ENCODE data around the gene SMIM13. TPM values are rescaled to one million over a fixed set of nuclear protein-coding genes. Genes with fewer than 3 reads are reported as not detected.
"Not testable (repeated sequence)": the region's sequence is repeated elsewhere in the genome, so short reads cannot be mapped to it uniquely, and the experiment has no call there.

Gene SMIM13
- total RNA-seq, 4 donors from 2014 or later: 5.3 to 7.8 (median 7.1) TPM

DNA sequence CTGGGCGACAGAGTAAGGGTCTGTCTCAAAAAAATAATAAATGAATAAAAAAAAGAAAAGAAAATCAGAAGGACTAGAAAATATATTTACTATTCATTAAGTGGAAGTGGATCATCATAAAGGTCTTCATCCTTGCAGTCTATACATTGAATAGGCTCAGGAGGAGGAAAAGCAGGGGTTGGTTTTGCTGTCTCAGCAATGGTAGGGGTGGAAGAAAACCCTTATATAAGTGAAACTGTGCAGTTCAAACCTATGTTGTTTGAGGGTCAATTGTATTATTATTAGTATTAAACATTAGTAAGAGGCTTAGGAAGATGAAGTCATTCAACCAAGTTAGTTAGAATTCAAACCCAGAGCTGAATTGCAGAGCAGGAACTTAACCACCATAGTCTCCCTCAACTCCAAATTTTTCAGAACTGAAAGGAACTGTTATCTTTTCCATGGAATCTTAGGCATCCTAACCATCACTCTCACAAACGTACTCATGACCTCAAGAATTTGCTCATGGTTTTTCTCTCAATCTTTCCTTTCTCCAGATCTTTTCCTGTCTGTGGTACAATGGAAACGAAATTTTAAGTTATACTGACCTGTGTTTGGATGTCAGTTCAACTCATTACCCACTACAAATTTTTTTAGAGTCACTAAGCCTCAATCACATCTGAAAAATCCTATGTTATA is 7.7 kb upstream of the SMIM13 start:
- intact Hi-C loops (cut with DNase I): no loop called here
- H3K9me3 ChIP-seq: no peaks in the 10 kb centered on the region
- no peaks in the 10 kb centered on the region for H3K36me3 ChIP-seq
- 66 to 69% methylated on average over 3 of the region's 3 CpGs for WGBS, 2 donors
- no peak overlapping the region for H3K27ac ChIP-seq
- no peaks in the 10 kb centered on the region for H3K27me3 ChIP-seq
- H3K4me3 ChIP-seq (replicated peaks in 1 of 3): no peak overlapping the region
- no peak for DNase-seq
- H3K4me1 ChIP-seq: no peaks in the 10 kb centered on the region
- TF ChIP-seq, protein P1, sequence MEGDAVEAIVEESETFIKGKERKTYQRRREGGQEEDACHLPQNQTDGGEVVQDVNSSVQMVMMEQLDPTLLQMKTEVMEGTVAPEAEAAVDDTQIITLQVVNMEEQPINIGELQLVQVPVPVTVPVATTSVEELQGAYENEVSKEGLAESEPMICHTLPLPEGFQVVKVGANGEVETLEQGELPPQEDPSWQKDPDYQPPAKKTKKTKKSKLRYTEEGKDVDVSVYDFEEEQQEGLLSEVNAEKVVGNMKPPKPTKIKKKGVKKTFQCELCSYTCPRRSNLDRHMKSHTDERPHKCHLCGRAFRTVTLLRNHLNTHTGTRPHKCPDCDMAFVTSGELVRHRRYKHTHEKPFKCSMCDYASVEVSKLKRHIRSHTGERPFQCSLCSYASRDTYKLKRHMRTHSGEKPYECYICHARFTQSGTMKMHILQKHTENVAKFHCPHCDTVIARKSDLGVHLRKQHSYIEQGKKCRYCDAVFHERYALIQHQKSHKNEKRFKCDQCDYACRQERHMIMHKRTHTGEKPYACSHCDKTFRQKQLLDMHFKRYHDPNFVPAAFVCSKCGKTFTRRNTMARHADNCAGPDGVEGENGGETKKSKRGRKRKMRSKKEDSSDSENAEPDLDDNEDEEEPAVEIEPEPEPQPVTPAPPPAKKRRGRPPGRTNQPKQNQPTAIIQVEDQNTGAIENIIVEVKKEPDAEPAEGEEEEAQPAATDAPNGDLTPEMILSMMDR (IDR thresholded peaks at IDR 0.05): no peak
- TF ChIP-seq POLR2A (IDR thresholded peaks at IDR 0.05): no peak

- WGBS, 2 donors: 87 to 94% methylated on average over 33 to 38 of the region's 47 CpGs
- DNase-seq; H3K36me3 ChIP-seq; H3K27me3 ChIP-seq; H3K27ac ChIP-seq; H3K9me3 ChIP-seq; H3K4me1 ChIP-seq; intact Hi-C loops (cut with DNase I); H3K4me3 ChIP-seq (replicated peaks in 1 of 3): not testable (repeated sequence)
Measured at GRCh38 chr6:11087141-11087812, 6.4 kb upstream of the SMIM13 start.

DNA sequence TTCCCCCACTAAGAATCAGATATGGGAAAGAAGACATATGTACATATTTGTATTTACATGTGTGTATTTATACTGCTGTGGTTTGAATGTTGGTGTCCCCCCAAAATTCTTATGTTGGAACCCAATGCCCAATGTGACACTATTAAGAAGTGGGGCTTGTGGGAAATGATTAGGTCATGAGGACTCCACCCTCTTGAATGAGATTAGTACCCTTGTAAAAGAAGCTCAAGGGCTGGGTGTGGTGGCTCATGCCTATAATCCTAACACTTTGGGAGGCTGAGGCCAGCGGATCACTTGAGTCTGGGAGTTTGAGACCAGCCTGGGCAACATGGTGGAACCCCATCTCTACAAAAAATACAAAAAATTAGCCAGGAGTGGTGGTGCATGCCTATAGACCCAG is 3.9 kb upstream of the SMIM13 start:
- no peak for DNase-seq
- no peak for TF ChIP-seq POLR2A (IDR thresholded peaks at IDR 0.05)
- TF ChIP-seq, protein P1 (IDR thresholded peaks at IDR 0.05): no peak
- Histone ChIP-seq H3K9me3 (no peaks in the 10 kb centered on the region), H3K27ac (no peak overlapping the region), H3K36me3 (no peaks in the 10 kb centered on the region), H3K4me3 (replicated peaks in 1 of 3) (no peak overlapping the region), H3K4me1 (peaks cover 4 to 6% of the 10 kb centered on the region in 2 donors), H3K27me3 (no peaks in the 10 kb centered on the region)
- intact Hi-C loops (cut with DNase I): no loop called here
- 89% methylated on average over 1 of the region's 1 CpG for WGBS, 2 donors

GRCh38 chr6:11091141-11091540 is 2.5 kb upstream of the SMIM13 start:
- H3K36me3 ChIP-seq; H3K9me3 ChIP-seq; H3K27me3 ChIP-seq; intact Hi-C loops (cut with DNase I); DNase-seq; H3K27ac ChIP-seq; H3K4me3 ChIP-seq (replicated peaks in 1 of 3): not testable (repeated sequence)
- 95 to 98% methylated on average over 5 of the region's 5 CpGs for WGBS, 2 donors
- peaks cover 10 to 16% of the 10 kb centered on the region in 2 donors for H3K4me1 ChIP-seq

GRCh38 chr6:11092668-11093375 is 812 bp upstream of the SMIM13 start:
- no peaks in the 10 kb centered on the region for H3K27me3 ChIP-seq
- TF ChIP-seq POLR2A (IDR thresholded peaks at IDR 0.05): no peak
- TF ChIP-seq, protein P1 (IDR thresholded peaks at IDR 0.05): no peak
- H3K36me3 ChIP-seq: no peaks in the 10 kb centered on the region
- peak in 1 of 2 donors; percentile 47 for DNase-seq
- peaks cover 10 to 16% of the 10 kb centered on the region in 2 donors for H3K4me1 ChIP-seq
- intact Hi-C loops (cut with DNase I): no loop called here
- WGBS, 2 donors: 5% methylated on average over 10 of the region's 10 CpGs
- H3K4me3 ChIP-seq (replicated peaks in 1 of 3): peak overlapping the region in 2 of 3 donors; percentile 63 to 77
- H3K27ac ChIP-seq: peak overlapping the region; percentile 90 to 98 (median 94)
- no peaks in the 10 kb centered on the region for H3K9me3 ChIP-seq

GRCh38 chr6:11093376-11093625 is 333 bp upstream of the SMIM13 start:
- peak overlapping the region; percentile 90 to 98 (median 94) for H3K27ac ChIP-seq
- H3K27me3 ChIP-seq: no peaks in the 10 kb centered on the region
- no peak for DNase-seq
- TF ChIP-seq, protein P1 (IDR thresholded peaks at IDR 0.05): no peak
- TF ChIP-seq POLR2A (IDR thresholded peaks at IDR 0.05): no peak
- 1% methylated on average over 16 to 17 of the region's 17 CpGs for WGBS, 2 donors
- intact Hi-C loops (cut with DNase I): no loop called here
- H3K9me3 ChIP-seq: no peaks in the 10 kb centered on the region
- H3K4me3 ChIP-seq (replicated peaks in 1 of 3): peak overlapping the region; percentile 7 to 77 (median 63)
- H3K36me3 ChIP-seq: no peaks in the 10 kb centered on the region
- peaks cover 10 to 16% of the 10 kb centered on the region in 2 donors for H3K4me1 ChIP-seq
